Mucosa of stomach (tissue), 1 donor: ENCODE measurements around the gene ASB1.

Experiments
- H3K27me3 ChIP-seq: one replicate; pipeline ENCODE4 v1.7.0; 2013; ENCODE audit warnings: mild to moderate bottlenecking, low read length; ENCODE audit not compliant: control insufficient read depth, insufficient read depth
- H3K36me3 ChIP-seq: one replicate; pipeline ENCODE4 v1.7.0; 2013; ENCODE audit warnings: low read length; ENCODE audit not compliant: control insufficient read depth, insufficient read depth
- H3K4me1 ChIP-seq: one replicate; pipeline ENCODE4 v1.7.0; 2013; ENCODE audit warnings: mild to moderate bottlenecking, low read length; ENCODE audit not compliant: control insufficient read depth, insufficient read depth
- H3K4me3 ChIP-seq: one replicate; pipeline ENCODE4 v1.7.0; 2013; ENCODE audit warnings: low read length
- H3K9ac ChIP-seq: one replicate; pipeline ENCODE4 v1.7.0; 2013; ENCODE audit warnings: mild to moderate bottlenecking, low read length, moderate library complexity
- H3K9me3 ChIP-seq: one replicate; pipeline ENCODE4 v1.7.0; 2013; ENCODE audit warnings: mild to moderate bottlenecking, low read length, moderate library complexity; ENCODE audit not compliant: control insufficient read depth
- donor health status: Pancreatic carcinoma.

The ASB1 gene

GRCh38 chr2:238431456-238431855 is 4.7 kb downstream of the ASB1 start:
- no peak overlapping the region for H3K9ac ChIP-seq
- H3K36me3 ChIP-seq: peaks cover 11% of the 10 kb centered on the region
- no peak overlapping the region for H3K4me3 ChIP-seq
- H3K27me3 ChIP-seq: no peaks in the 10 kb centered on the region
- H3K4me1 ChIP-seq: peaks cover 3% of the 10 kb centered on the region
- H3K9me3 ChIP-seq: no peaks in the 10 kb centered on the region

GRCh38 chr2:238433300-238433915 is 6.7 kb downstream of the ASB1 start:
- peaks cover 11% of the 10 kb centered on the region for H3K36me3 ChIP-seq
- H3K9ac ChIP-seq: no peak overlapping the region
- H3K4me1 ChIP-seq: no peaks in the 10 kb centered on the region
- H3K27me3 ChIP-seq: no peaks in the 10 kb centered on the region
- no peak overlapping the region for H3K4me3 ChIP-seq
- H3K9me3 ChIP-seq: no peaks in the 10 kb centered on the region

- no peak overlapping the region for H3K9ac ChIP-seq
- H3K36me3 ChIP-seq: peaks cover 11% of the 10 kb centered on the region
- no peak overlapping the region for H3K4me3 ChIP-seq
These were observed 7.5 kb downstream of the ASB1 start for GRCh38 chr2:238433941-238434845.

GRCh38 chr2:238434846-238435751 is 8.4 kb downstream of the ASB1 start:
- H3K9ac ChIP-seq: no peak overlapping the region
- H3K27me3 ChIP-seq: no peaks in the 10 kb centered on the region
- no peak overlapping the region for H3K4me3 ChIP-seq
- no peaks in the 10 kb centered on the region for H3K9me3 ChIP-seq
- H3K36me3 ChIP-seq: peaks cover 11% of the 10 kb centered on the region
- H3K4me1 ChIP-seq: peaks cover 10% of the 10 kb centered on the region

More at GRCh38 chr2:238433941-238434845, 7.5 kb downstream of the ASB1 start:
- Histone ChIP-seq H3K27me3 (no peaks in the 10 kb centered on the region), H3K9me3 (no peaks in the 10 kb centered on the region), H3K4me1 (peaks cover 5% of the 10 kb centered on the region)

GRCh38 chr2:238435752-238436096 is 9.0 kb downstream of the ASB1 start:
- Histone ChIP-seq H3K36me3 (peaks cover 11% of the 10 kb centered on the region), H3K4me1 (peaks cover 10% of the 10 kb centered on the region), H3K9me3 (no peaks in the 10 kb centered on the region), H3K9ac (no peak overlapping the region), H3K4me3 (no peak overlapping the region), H3K27me3 (no peaks in the 10 kb centered on the region)

- no peaks in the 10 kb centered on the region for H3K9me3 ChIP-seq
- peak overlapping the region; percentile 2 for H3K9ac ChIP-seq
- H3K27me3 ChIP-seq: no peaks in the 10 kb centered on the region
- H3K4me3 ChIP-seq: no peak overlapping the region
- H3K4me1 ChIP-seq: peaks cover 10% of the 10 kb centered on the region
- H3K36me3 ChIP-seq: peaks cover 3% of the 10 kb centered on the region
These were observed 12.4 kb downstream of the ASB1 start for GRCh38 chr2:238438856-238439849.

- Histone ChIP-seq H3K27me3 (no peaks in the 10 kb centered on the region), H3K9ac (no peak overlapping the region), H3K4me1 (peaks cover 10% of the 10 kb centered on the region), H3K4me3 (no peak overlapping the region), H3K36me3 (no peaks in the 10 kb centered on the region), H3K9me3 (no peaks in the 10 kb centered on the region)
These were observed 13.2 kb downstream of the ASB1 start for GRCh38 chr2:238439917-238440316.

GRCh38 chr2:238440331-238440730 is 13.6 kb downstream of the ASB1 start:
- Histone ChIP-seq H3K9me3 (no peaks in the 10 kb centered on the region), H3K27me3 (no peaks in the 10 kb centered on the region), H3K4me3 (no peak overlapping the region), H3K36me3 (peaks cover under 1% of the 10 kb centered on the region), H3K9ac (no peak overlapping the region), H3K4me1 (peaks cover 10% of the 10 kb centered on the region)

- peaks cover 10% of the 10 kb centered on the region for H3K4me1 ChIP-seq
- no peaks in the 10 kb centered on the region for H3K27me3 ChIP-seq
- no peak overlapping the region for H3K4me3 ChIP-seq
- H3K36me3 ChIP-seq: peaks cover 5% of the 10 kb centered on the region
- no peaks in the 10 kb centered on the region for H3K9me3 ChIP-seq
- H3K9ac ChIP-seq: no peak overlapping the region
These were observed 14.0 kb downstream of the ASB1 start for GRCh38 chr2:238440767-238441166.

GRCh38 chr2:238441262-238442114 is 14.8 kb downstream of the ASB1 start:
- H3K36me3 ChIP-seq: peaks cover 11% of the 10 kb centered on the region
- H3K4me1 ChIP-seq: peaks cover 10% of the 10 kb centered on the region
- H3K9ac ChIP-seq: no peak overlapping the region
- H3K4me3 ChIP-seq: no peak overlapping the region
- H3K27me3 ChIP-seq: no peaks in the 10 kb centered on the region
- H3K9me3 ChIP-seq: no peaks in the 10 kb centered on the region
